OCI-LY3 (cell line): ENCODE data around the gene IRF1.

ENCODE experiments used
- H2AFZ ChIP-seq: fragments of 200-600, 300-600 bp; shearing (Covaris generic); 2 replicates; pipeline ENCODE4 v1.6.0; 2014; ENCODE audit warnings: antibody characterized with exemption, low read depth, low read length
- H3K27ac ChIP-seq: fragments of 200-600, 300-600 bp; sonication (generic); 2 replicates; pipeline ENCODE4 v1.5.1; 2014; ENCODE audit warnings: mild to moderate bottlenecking, low read length, moderate library complexity, mixed read lengths
- H3K27me3 ChIP-seq: fragments of 200-600, 300-600 bp; sonication (generic); 2 replicates; pipeline ENCODE4 v1.6.1; 2014; ENCODE audit warnings: low read depth, low read length, mixed read lengths
- H3K36me3 ChIP-seq: fragments of 200-600, 300-600 bp; sonication (generic); replicated peaks from 2 replicates; pipeline ENCODE3; 2014; ENCODE audit warnings: low read depth, low read length, mixed read lengths
- H3K4me1 ChIP-seq: fragments of 300-600, 200-600 bp; sonication (generic); 2 replicates; pipeline ENCODE4 v1.6.1; 2014; ENCODE audit warnings: low read length, mixed read lengths
- H3K4me2 ChIP-seq: fragments of 200-600, 300-600 bp; sonication (generic); 2 replicates; pipeline ENCODE4 v1.6.1; 2014; ENCODE audit warnings: low read length, mixed read lengths
- H3K4me3 ChIP-seq: fragments of 300-600, 200-600 bp; sonication (generic); 2 replicates; pipeline ENCODE4 v1.5.1; 2014; ENCODE audit warnings: antibody characterized with exemption, mild to moderate bottlenecking, low read length, moderate library complexity
- H3K79me2 ChIP-seq: fragments of 300-600, 200-600 bp; shearing (Covaris generic); 2 replicates; pipeline ENCODE4 v1.6.1; 2014; ENCODE audit warnings: mild to moderate bottlenecking, low read length, mixed read lengths
- H3K9ac ChIP-seq: fragments of 300-600, 200-600 bp; shearing (Covaris generic); 2 replicates; pipeline ENCODE4 v1.6.0; 2014; ENCODE audit warnings: mild to moderate bottlenecking, low read length, moderate library complexity
- H3K9me3 ChIP-seq: fragments of 200-600, 300-600 bp; shearing (Covaris generic); 2 replicates; pipeline ENCODE4 v1.6.1; 2014; ENCODE audit warnings: low read length, mixed read lengths; ENCODE audit not compliant: insufficient read depth
- H4K20me1 ChIP-seq: fragments of 200-600, 300-600 bp; sonication (generic); 2 replicates; pipeline ENCODE4 v1.6.1; 2016; ENCODE audit warnings: low read length, mixed read lengths; ENCODE audit not compliant: insufficient read depth
- CTCF ChIP-seq: fragments of 200-600, 300-600 bp; sonication (generic); IDR thresholded peaks from 2 replicates; pipeline ENCODE4 v1.5.1; 2014; ENCODE audit warnings: antibody characterized with exemption, low read length, low read depth
- EZH2phosphoT487 ChIP-seq: fragments of 200-600 bp; shearing (Covaris generic); IDR thresholded peaks from 2 replicates; pipeline ENCODE4 v1.6.1; 2018; ENCODE audit warnings: antibody characterized with exemption, mixed run types, low read depth

IRF1 gene

GRCh38 chr5:132528866-132529634 lies 38.5 kb upstream of the IRF1 start:
- no peak overlapping the region for H2AFZ ChIP-seq
- no peak overlapping the region for H3K27ac ChIP-seq
- TF ChIP-seq CTCF (no peak), EZH2phosphoT487 (no peak)
- H3K27me3 ChIP-seq = 0 out of 2 replicates have a peak, but pooled peaks cover 5% of the 10 kb centered on the region
- no peak overlapping the region for H3K9ac ChIP-seq
- no peak overlapping the region for H3K4me3 ChIP-seq
- no peaks in the 10 kb centered on the region for H3K79me2 ChIP-seq
- 0 out of 2 replicates have a peak, but pooled peaks cover 11% of the 10 kb centered on the region for H3K9me3 ChIP-seq
- H3K4me1 ChIP-seq = peaks cover 36% of the 10 kb centered on the region
- H3K36me3 ChIP-seq = peaks cover 4% of the 10 kb centered on the region
- H3K4me2 ChIP-seq = no peak overlapping the region
- H4K20me1 ChIP-seq = no peaks in the 10 kb centered on the region

- Histone ChIP-seq H3K4me3 (no peak overlapping the region), H3K27me3 (0 out of 2 replicates have a peak, but pooled peaks cover 5% of the 10 kb centered on the region), H3K9me3 (0 out of 2 replicates have a peak, but pooled peaks cover 11% of the 10 kb centered on the region), H3K79me2 (no peaks in the 10 kb centered on the region), H4K20me1 (no peaks in the 10 kb centered on the region), H3K4me2 (no peak overlapping the region), H3K4me1 (peaks cover 36% of the 10 kb centered on the region), H3K36me3 (peaks cover 7% of the 10 kb centered on the region), H2AFZ (no peak overlapping the region), H3K27ac (no peak overlapping the region), H3K9ac (no peak overlapping the region)
- TF ChIP-seq EZH2phosphoT487 (no peak), CTCF (no peak)
Observed at GRCh38 chr5:132528021-132528420, 37.4 kb upstream of the IRF1 start.

- Histone ChIP-seq H2AFZ (peak overlapping the region; percentile 62; the same call in 1 of the 2 replicates), H4K20me1 (no peaks in the 10 kb centered on the region), H3K4me1 (peaks cover 36% of the 10 kb centered on the region), H3K79me2 (no peaks in the 10 kb centered on the region), H3K27me3 (0 out of 2 replicates have a peak, but pooled peaks cover 5% of the 10 kb centered on the region), H3K27ac (no peak overlapping the region), H3K4me2 (peak overlapping the region; percentile 72), H3K36me3 (peaks cover 7% of the 10 kb centered on the region), H3K4me3 (peak overlapping the region; percentile 66), H3K9ac (no peak overlapping the region), H3K9me3 (0 out of 2 replicates have a peak, but pooled peaks cover 11% of the 10 kb centered on the region)
- TF ChIP-seq EZH2phosphoT487 (no peak), CTCF (no peak)
Observed at GRCh38 chr5:132526974-132527564, 36.5 kb upstream of the IRF1 start.
